Measurements from ENCODE around the gene ZFYVE19. TPM values are rescaled to one million over a fixed set of nuclear protein-coding genes. Genes with fewer than 3 reads are reported as not detected.

Gene ZFYVE19
- total RNA-seq, 1 donor from 2014 or later: 35.4 TPM

GRCh38 chr15:40775007-40775406 is 31.9 kb upstream of the ZFYVE19 start:
- intact Hi-C loops (cut with micrococcal nuclease): no loop called here

DNA sequence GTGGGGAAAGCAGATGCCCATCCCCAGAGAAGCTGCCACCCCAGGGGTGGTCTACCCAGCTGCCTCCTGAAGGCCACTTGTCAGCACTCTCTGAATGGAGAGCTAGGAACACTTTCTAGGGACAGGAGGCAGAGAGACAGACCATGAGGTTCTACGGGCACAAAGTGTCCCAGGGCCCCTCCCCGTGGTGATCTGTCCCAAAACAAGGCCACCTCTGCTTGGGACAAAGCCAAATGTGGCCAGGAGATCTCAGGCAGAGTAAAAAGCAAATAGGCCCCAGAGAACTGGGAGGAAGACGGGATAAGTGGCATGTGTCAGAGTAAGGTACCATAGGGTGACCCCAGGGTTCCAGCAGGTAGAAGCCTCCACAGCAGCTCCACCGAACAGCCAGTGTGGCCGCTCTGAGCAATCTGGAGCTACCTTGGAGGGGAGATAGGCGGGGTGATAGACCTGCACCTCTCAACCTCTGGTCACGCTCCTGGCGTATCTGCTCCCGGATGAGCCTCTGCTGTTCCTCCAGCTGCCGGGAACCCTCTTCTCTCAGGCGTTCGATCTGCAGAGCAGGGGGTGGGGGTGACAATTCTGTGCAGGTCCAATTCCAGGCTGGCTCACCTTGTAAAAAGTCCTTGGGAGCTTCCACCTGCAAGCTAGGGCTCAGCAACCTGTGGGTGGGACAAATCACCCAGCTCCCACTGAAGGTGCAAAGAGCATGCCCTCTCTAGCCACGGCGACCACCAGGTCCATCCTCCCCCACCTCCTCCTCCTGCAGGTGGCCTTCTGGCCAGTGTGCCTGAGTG is 31.0 kb upstream of the ZFYVE19 start:
- intact Hi-C loops (cut with micrococcal nuclease): no loop called here

- intact Hi-C loops (cut with micrococcal nuclease): no loop called here
Observed at GRCh38 chr15:40776537-40777141, 30.2 kb upstream of the ZFYVE19 start.

- intact Hi-C loops (cut with micrococcal nuclease): loop anchor here (1.0 to 5.0 kb wide), 5 partner anchors 36 to 263 kb away; no protein-coding TSS in a partner anchor
Observed at GRCh38 chr15:40782609-40783227, 24.2 kb upstream of the ZFYVE19 start.

DNA sequence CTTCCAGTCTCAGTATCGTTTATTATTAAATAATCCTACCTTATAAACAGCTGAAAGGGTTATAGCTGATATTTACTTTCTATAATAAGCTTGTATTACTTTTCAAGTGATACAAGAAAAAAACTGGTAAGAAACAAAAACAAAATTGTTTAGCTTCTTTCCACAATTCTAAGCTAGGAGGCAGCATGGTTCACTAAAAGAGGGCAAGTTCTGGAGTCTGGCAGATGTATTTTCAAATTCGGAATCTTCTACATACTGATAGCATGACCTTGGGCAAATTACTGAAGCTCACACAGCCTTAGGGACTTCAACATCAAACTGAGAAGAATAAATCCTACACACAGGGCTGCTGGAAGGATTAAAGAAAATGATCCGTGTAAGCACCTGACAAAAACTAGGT is 21.7 kb upstream of the ZFYVE19 start:
- intact Hi-C loops (cut with micrococcal nuclease): no loop called here

GRCh38 chr15:40785814-40786213 is 21.1 kb upstream of the ZFYVE19 start:
- intact Hi-C loops (cut with micrococcal nuclease): no loop called here

GRCh38 chr15:40787344-40787841 is 19.5 kb upstream of the ZFYVE19 start:
- intact Hi-C loops (cut with micrococcal nuclease): no loop called here

- intact Hi-C loops (cut with micrococcal nuclease): no loop called here
Observed at GRCh38 chr15:40787991-40788390, 18.9 kb upstream of the ZFYVE19 start.

DNA sequence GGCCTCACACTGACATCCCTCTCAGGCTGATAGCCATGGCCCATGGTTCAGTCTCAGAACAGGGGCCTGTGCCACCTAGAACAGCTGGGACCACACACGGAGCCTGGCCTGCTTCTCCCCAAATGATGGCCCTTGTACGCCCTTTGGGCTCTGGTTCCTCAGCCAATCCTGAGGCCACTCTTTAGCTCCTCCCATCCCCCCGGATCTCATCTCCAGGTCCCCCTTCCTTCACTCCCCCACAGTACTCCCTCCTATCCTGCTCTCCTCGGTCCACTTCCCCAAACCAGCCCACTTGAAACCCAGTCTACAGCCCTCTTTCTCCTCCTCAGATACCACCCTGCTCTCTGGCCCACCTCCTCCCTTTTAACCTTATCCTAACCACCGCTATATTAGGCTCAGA is 17.8 kb upstream of the ZFYVE19 start:
- intact Hi-C loops (cut with micrococcal nuclease): no loop called here

DNA sequence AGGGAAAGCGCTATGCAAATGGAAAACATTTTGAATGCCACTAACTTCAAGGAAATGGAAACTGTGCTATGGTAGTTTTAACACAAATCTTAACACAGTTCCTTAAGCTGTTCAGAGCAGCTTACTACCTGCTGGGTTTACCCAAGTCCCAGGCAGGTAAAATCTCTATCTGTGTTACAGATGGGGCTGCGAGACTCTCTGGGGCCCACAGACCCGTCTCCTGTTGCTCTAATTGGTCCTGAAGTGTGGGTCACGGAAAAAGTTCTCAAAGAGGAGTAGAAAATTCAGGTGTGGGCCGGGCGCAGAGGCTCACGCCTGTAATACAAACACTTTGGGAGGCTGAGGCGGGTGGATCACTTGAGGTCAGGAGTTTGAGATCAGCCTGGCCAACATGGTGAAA is 16.9 kb upstream of the ZFYVE19 start:
- intact Hi-C loops (cut with micrococcal nuclease): no loop called here

DNA sequence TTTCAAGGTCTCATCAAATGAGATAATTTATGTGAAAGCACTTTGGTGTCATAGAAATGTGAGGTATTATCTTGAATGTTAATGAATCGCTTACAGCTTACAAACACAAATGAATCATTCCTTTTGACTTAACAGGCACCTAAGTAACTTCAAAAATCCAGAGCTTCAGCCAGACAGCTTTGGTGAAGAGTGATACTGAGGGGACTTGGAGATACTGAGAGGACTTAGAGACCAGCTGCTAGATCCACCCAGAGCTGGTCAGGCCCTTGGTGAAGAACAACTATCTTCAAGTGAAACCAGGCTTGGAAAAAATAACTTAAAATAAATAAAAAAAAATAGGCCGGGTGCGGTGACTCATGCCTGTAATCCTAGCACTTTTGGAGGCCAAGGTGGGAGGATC is 16.2 kb upstream of the ZFYVE19 start:
- intact Hi-C loops (cut with micrococcal nuclease): no loop called here

DNA sequence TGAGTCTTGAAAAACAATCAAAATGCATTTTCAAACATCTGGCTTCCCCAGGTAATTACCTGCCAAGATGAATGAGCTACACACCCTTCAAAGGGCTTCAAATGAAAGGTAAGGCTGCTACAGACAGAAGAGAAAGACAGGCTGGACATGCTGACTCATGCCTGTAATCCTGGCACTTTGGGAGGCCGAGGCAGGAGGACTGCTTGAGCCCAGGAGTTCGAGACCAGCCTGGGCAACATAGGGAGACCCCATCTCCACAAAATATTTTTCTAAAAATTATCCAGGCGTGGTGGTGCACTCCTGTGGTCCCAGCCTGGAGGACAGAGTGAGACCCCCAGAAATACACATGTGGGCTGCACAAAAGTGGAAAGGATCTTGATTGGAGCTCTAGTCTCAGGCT is 14.5 kb upstream of the ZFYVE19 start:
- intact Hi-C loops (cut with micrococcal nuclease): no loop called here

- intact Hi-C loops (cut with micrococcal nuclease): no loop called here
Observed at GRCh38 chr15:40793216-40793989, 13.5 kb upstream of the ZFYVE19 start.

DNA sequence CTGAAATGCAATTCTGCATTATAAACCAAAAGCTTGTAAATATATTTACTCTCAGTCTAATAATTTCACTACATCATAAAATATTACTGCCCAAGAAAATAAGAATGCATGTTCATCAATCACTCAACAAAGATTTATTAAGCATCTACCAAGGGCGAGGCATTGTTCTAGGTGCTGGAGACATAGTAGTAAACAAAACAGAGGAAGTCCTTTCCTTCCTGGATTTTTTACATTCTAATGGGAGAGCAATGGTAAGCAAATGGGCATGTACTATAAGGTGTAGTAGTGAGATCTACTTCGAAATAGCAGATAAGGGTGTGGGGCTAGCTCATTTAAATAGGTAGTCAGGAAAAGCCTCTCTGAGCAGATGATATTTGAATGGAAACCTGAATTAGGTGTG is 10.8 kb upstream of the ZFYVE19 start:
- intact Hi-C loops (cut with micrococcal nuclease): no loop called here

DNA sequence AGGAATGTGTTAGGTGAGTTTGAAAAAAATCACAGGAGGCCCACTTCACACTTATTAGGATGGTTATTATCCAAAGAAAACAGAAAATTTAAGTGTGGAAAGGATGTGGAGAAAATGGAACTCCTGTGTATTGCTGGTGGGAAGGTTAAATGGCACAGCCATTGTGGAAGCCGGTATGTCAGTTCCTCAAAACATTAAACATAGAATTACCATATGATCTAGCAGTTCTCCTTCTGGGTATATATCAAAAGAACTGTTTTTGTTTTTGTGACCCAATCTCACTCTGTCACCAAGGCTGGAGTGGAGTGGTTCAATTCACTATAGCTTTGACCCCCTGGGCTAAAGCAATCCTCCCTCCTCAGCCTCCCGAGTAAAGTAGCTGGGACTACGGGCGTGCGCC is 10.4 kb upstream of the ZFYVE19 start:
- intact Hi-C loops (cut with micrococcal nuclease): no loop called here

DNA sequence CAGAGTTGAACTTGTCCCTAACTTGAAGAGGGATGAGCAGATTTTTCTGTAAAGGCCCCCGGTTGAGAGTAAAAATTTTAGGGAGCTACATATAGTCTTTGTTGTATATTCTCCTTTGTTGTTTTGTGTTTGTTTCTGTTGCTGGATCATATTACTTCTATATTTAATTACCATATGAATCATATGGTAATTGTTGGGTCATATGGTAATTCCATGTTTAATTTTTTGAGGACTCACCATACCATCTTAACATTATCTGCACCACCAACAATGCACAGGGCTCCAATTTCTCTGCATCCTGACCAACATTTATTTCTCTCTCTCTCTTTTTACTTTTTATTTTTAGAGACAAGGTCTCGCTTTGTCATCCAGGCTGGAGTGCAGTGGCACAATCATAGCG is 7.4 kb upstream of the ZFYVE19 start:
- intact Hi-C loops (cut with micrococcal nuclease): no loop called here

DNA sequence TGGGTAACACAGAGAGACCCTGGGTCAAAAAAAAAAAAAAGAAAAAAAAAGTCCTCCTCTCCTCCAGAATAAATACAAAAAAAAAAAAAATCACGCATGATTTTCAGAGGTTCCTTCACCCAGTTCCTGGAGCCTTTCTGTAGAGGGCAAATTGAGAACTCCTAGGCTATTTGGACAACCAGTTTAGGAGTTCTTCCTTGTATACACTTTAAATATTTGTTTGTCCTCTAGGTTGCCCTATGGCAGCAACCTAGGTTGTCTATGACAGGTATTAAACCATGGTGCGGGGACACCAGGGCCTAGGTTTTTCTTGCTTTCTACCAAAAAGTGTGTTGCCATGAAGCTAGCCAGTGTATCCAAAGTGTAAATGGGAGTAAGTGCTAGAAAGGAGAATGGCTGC is 3.8 kb upstream of the ZFYVE19 start:
- intact Hi-C loops (cut with micrococcal nuclease): no loop called here

- intact Hi-C loops (cut with micrococcal nuclease): no loop called here
Observed at GRCh38 chr15:40803688-40804087, 3.2 kb upstream of the ZFYVE19 start.

- intact Hi-C loops (cut with micrococcal nuclease): loop anchor here (1.0 to 2.0 kb wide), 8 partner anchors 42 to 309 kb away; partner anchors contain the start of genes CCDC32, CHAC1, GCHFR and RAD51
Observed at GRCh38 chr15:40806672-40807027, 239 bp upstream of the ZFYVE19 start.

DNA sequence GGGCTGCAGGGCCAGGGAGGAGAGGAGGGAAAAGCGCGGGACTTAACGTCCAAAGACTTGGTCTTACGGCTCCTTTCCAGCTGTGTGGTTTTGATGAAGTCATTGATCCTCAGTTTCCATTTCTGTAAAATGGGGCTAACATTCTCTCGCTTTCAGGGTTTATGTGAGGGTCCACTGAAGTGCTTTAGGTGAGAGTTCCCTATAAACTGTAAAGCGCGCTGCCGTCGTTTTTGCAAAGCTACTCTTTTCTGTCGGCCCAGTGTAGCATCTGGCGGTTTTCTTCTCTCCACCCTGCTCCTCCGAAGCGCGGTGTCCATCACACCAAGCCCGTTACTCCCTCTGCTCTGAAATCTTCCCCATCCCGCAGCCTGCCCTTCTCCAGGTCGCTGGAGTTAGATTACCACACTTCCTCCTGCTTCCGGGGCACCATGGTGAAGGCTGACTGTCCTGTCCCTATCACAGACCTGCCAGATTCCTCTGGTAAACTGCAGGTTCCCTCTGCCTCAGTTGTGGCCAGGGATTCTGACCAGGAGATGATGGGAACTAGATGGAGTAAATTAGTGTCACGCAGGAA is 1.1 kb downstream of the ZFYVE19 start:
- intact Hi-C loops (cut with micrococcal nuclease): loop anchor here (1.0 to 2.0 kb wide), 7 partner anchors 44 to 307 kb away; partner anchors contain the start of genes CCDC32, CHAC1, GCHFR and RAD51

DNA sequence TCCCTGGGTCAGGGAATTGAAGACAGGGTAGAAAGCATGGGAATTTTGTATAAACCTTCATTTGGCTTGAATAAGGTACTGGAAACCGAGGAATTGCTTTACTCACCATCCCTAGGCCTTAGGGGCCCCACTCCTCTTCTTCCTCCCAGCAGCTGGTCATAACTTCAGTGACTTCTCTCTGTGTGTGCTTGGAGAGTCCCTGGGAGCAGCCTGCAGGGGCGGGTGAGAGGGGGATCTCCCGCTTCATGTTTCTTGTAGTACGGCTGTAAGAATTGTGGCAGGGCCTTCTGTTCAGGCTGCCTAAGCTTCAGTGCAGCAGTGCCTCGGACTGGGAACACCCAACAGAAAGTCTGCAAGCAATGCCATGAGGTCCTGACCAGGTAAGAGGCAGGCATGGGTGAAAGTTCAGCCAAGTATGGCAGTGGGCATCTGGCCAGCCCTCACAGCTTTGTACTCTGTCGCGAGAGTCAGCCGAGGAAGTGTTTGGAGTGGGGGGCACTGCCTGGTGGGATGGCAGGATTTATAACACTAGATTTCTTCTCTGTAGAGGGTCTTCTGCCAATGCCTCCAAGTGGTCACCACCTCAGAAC is 2.1 kb downstream of the ZFYVE19 start:
- intact Hi-C loops (cut with micrococcal nuclease): no loop called here
